ENCODE measurements around the gene TREML2.

Gene TREML2

DNA sequence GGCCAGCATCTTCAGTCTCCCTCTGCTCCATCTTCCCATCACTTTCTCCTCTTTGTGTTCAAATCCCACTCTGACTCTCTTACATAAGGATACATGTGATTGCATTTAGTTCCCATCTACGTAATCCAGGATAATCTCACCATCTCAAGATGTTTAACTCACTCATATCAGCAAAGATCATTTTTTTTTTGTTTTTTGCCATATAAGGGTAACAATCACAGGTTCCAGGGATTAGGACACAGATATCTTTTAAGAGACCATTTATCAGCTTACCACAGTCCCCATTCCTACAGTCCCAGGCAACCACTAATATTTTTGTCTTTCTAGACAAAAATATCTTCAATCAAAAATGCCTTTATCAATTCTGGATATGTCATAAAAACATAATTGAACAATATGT is 3.2 kb upstream of the TREML2 start:
- TF ChIP-seq, protein P1, sequence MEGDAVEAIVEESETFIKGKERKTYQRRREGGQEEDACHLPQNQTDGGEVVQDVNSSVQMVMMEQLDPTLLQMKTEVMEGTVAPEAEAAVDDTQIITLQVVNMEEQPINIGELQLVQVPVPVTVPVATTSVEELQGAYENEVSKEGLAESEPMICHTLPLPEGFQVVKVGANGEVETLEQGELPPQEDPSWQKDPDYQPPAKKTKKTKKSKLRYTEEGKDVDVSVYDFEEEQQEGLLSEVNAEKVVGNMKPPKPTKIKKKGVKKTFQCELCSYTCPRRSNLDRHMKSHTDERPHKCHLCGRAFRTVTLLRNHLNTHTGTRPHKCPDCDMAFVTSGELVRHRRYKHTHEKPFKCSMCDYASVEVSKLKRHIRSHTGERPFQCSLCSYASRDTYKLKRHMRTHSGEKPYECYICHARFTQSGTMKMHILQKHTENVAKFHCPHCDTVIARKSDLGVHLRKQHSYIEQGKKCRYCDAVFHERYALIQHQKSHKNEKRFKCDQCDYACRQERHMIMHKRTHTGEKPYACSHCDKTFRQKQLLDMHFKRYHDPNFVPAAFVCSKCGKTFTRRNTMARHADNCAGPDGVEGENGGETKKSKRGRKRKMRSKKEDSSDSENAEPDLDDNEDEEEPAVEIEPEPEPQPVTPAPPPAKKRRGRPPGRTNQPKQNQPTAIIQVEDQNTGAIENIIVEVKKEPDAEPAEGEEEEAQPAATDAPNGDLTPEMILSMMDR (IDR thresholded peaks at IDR 0.05; ENCODE audit: low read depth, low read length) = no peak
- H3K4me3 ChIP-seq (ENCODE audit: low read depth, low read length) = no peak overlapping the region

DNA sequence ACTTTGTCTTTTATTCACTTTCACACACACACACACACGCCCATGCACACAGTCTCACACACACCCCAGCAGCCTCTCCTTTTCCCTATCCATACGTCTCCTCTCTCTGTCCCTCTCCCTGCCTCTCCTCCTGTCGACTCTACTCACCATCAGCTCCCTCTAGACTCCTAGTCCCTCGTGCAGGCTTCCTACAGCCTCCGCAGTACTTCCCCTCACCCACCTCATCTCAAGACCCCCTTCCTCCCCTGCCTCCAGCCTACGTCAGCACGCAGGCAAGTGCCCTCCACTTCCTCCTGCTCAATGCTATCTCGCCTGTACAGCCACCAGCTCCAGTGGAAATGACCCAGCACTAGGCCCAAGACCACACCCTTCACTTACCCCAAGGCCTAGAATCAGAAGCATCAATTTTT is 820 bp upstream of the TREML2 start:
- TF ChIP-seq, protein P1 (IDR thresholded peaks at IDR 0.05; ENCODE audit: low read depth, low read length) = no peak
- H3K4me3 ChIP-seq (ENCODE audit: low read depth, low read length) = no peak overlapping the region

DNA sequence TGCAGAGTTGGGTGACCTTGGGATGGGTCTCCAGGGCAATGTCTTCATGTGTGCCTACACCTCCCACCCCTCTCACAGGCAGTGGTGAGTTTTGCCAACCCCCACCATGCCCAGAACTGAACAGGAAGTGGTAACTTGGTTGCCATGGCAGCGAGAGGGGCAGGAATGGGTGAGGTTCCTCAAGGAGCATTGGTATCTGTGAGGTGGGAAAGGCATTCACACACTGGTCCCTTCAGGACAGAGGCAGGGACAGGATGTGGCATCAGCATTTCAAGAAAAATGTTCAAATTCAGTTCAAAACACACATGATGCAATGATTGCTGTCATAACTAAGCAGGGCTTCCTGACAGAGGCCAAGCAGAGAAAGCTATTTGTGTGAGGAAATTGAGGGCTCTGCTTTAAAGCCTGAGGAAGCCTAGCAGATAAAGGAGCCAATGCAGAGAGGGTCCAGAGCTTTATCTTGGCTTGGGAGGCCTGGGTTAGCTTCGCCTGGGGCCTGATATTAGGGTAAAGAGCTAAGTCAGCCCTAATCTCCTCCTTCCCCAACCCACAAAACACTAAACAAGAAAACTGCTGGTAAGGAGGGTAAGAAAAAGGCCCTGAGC is 551 bp downstream of the TREML2 start:
- TF ChIP-seq, protein P1 (IDR thresholded peaks at IDR 0.05; ENCODE audit: low read depth, low read length) = no peak
- H3K4me3 ChIP-seq (ENCODE audit: low read depth, low read length) = no peak overlapping the region

DNA sequence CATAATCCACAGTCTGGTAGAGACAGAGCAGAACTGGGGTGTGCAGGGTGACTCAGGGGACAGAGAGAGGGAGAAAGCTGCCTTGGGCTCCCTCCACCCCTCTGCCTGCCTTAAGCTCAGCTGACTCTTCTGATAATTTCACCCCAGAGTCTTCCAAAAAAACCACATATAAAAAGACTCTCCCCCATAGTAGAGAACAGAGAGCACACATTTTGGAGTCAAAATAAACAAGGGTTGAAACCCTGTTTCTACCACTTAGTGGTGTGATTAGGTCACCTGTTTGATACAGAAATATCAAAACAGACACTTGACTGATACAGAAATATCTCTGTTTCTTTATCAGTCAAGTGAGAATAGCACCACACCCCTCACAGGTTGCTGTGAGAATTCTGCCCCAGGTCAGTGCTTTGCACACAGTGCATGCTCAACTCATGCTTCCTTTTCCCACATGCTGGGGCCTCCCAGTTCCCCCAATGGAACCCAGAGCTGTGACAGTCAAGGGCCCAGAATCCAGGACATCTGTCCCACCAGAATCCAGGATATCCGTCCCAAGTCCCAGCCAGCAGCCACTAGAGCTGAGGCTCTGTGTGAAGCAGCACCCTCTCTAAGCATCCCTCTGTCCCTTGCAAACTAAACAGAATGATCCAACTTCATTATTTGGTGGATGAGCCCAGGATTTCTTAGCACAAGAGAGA is 1.2 kb downstream of the TREML2 start:
- no peak overlapping the region for H3K4me3 ChIP-seq (ENCODE audit: low read depth, low read length)

DNA sequence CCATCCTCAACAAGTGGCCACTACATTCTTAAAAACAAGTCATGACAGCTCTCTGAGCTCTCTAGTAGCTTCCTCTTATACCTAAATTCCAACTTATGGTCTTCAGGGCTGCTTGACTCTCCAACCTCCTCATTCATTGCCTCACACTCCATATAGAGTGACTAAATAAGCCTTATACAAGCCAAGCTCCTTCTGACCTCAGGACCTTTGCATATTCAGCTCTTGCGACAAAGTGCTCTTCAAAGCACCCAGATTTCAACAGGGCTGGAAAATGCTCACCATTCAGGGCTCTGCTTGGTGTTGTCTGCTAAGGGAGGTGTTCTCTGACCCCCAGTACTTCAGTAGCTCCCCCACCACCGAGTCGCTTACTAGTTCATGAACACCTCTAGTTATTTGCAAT is 3.7 kb downstream of the TREML2 start:
- TF ChIP-seq, protein P1 (IDR thresholded peaks at IDR 0.05; ENCODE audit: low read depth, low read length) = no peak
- no peak overlapping the region for H3K4me3 ChIP-seq (ENCODE audit: low read depth, low read length)

More for the DNA sequence above, 1.2 kb downstream of the TREML2 start:
- TF ChIP-seq, protein P1 (IDR thresholded peaks at IDR 0.05; ENCODE audit: low read depth, low read length) = no peak

DNA sequence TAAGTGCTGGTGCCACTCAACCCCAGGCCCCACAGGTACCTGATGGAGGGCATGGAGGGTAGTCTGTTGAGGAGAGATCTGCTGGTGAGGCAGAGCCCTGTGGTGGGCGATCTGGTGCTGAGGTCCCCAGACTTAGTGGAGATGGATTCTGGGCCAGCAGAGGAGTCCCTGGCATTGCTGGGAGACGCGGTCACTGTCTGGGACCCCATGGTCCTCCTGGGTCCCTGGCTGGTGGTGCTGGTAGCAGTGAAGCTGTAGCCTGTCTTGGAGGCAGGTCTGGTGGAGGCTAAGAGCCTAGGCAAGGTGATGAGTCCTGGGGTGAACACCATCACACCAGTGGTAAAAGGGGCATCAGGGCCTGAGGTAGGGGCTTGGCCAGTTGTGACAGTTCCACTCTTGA is 6.6 kb downstream of the TREML2 start:
- no peak overlapping the region for H3K4me3 ChIP-seq (ENCODE audit: low read depth, low read length)
- TF ChIP-seq, protein P1 (IDR thresholded peaks at IDR 0.05; ENCODE audit: low read depth, low read length) = no peak

DNA sequence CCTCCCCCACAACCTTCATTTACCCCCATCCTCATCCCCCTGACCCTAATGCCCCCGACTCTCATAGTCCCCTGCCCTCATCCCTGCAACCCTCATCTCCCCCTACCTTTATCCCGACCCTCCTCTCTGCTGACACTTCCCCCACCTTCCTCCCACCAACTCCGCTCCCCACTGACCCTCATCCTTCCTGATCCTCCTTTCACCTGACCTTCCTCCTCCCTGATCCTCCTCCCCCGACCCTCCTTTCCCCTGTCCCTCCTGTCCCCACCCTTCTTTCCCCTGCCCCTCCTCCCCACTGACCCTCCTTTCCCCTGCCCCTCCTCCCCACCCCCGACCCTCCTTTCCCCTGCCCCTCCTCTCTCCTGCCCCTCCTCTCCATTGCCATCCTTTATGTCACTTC is 7.1 kb downstream of the TREML2 start:
- no peak overlapping the region for H3K4me3 ChIP-seq (ENCODE audit: low read depth, low read length)
- TF ChIP-seq, protein P1 (IDR thresholded peaks at IDR 0.05; ENCODE audit: low read depth, low read length) = no peak
